PC-9 (cell line): ENCODE measurements around the gene YES1.
"Not testable (repeated sequence)": the region's sequence is repeated elsewhere in the genome, so short reads cannot be mapped to it uniquely, and the experiment has no call there.

ENCODE experiments used
- CTCF ChIP-seq: fragments of 200-600 bp; sonication (generic); conservative IDR thresholded peaks from 2 replicates; pipeline ENCODE4 v1.6.1; 2017; ENCODE audit warnings: mixed run types, antibody characterized with exemption, mild to moderate bottlenecking, moderate library complexity
- EZH2 ChIP-seq: fragments of 200-600 bp; sonication (generic); IDR thresholded peaks from 2 replicates; pipeline ENCODE4 v1.8.0; 2017; ENCODE audit warnings: antibody characterized with exemption, low read depth

GRCh38 chr18:809228-809627 lies 2.8 kb downstream of the YES1 start:
- TF ChIP-seq CTCF, EZH2: not testable (repeated sequence)
